Ishikawa (cell line): ENCODE results near the gene ZNF212.

Experiments
- CEBPB ChIP-seq: IDR thresholded peaks from 2 replicates; pipeline ENCODE4 v1.6.1; 2012
- CREB1 ChIP-seq: IDR thresholded peaks from 2 replicates; pipeline ENCODE4 v1.6.1; 2012; ENCODE audit warnings: low read depth
- EGR1 ChIP-seq: IDR thresholded peaks from 2 replicates; pipeline ENCODE4 v1.6.1; 2012
- EP300 ChIP-seq: IDR thresholded peaks from 2 replicates; pipeline ENCODE4 v1.6.1; 2012; ENCODE audit warnings: borderline replicate concordance
- FOXM1 ChIP-seq: IDR thresholded peaks from 2 replicates; pipeline ENCODE4 v1.6.1; 2012; ENCODE audit warnings: low read depth, borderline replicate concordance
- NFIC ChIP-seq: IDR thresholded peaks from 2 replicates; pipeline ENCODE4 v1.6.1; 2012
- RAD21 ChIP-seq: IDR thresholded peaks from 2 replicates; pipeline ENCODE4 v1.6.1; 2012; ENCODE audit warnings: low read depth
- TAF1 ChIP-seq: IDR thresholded peaks from 2 replicates; pipeline ENCODE4 v1.6.1; 2012; ENCODE audit warnings: low read depth, mild to moderate bottlenecking
- TCF12 ChIP-seq: IDR thresholded peaks from 2 replicates; pipeline ENCODE4 v1.6.1; 2012; ENCODE audit warnings: low read depth
- TEAD4 ChIP-seq: IDR thresholded peaks from 2 replicates; pipeline ENCODE4 v1.6.1; 2012
- YY1 ChIP-seq: IDR thresholded peaks from 2 replicates; pipeline ENCODE4 v1.6.1; 2012; ENCODE audit warnings: low read depth
- ZBTB7A ChIP-seq: IDR thresholded peaks from 2 replicates; pipeline ENCODE4 v1.6.1; 2012; ENCODE audit warnings: low read depth
- TF ChIP-seq, protein P1 (sequence below): IDR thresholded peaks from 2 replicates; pipeline ENCODE4 v1.6.1; 2012
- TF ChIP-seq, protein P2 (sequence below): IDR thresholded peaks from 2 replicates; pipeline ENCODE4 v1.6.1; 2012; ENCODE audit warnings: low read depth, mild to moderate bottlenecking
- TF ChIP-seq, protein P3 (sequence below): IDR thresholded peaks from 2 replicates; pipeline ENCODE4 v1.6.1; 2012

ZNF212 gene

DNA sequence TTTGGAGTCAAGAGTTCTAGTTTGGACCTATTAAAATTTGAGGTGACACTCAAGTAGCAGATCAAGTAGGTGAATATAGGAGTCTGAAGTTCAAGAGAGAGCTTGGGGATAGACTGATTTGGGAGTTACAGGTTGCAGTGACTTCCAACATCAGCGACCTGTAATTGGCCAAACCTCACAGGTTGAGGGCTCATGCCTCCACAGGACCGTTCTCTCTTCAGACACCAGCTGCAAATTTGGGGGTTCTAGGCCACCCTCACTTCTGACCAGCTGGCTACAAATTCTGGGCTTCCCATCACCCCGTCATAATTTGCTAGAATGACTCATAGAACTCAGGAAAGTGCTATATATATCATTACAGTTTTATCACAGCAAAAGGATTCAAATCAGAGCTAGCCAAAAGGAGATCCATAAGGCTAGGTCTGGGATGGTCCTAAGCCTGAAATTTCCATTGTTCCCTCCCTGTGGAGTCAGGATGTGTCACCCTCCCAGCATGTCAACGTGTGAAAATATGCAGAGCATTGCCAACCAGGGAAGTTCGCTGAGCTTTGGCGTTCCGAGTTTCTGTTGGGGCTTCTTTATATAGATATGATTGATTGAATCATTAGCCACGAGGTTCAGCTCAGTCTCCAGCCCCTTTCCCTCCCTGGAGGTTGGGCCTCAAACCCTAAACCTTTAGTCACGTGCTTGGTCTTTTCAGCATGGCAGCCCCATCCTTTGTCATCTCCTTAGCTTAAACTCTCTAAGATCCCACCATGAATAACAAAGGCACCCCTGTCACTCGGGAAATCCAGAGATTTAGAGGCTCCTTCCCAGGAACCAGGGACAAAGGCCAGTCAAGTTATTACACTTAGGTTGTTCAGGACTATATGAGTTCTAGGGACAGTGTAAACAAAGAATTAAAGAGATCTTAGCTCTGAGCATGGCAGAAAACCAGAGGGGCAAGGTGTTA, 20.7 kb upstream of the ZNF212 start:
- TF ChIP-seq EGR1 (no peak), TCF12 (no peak), TAF1 (no peak), CREB1 (no peak), RAD21 (no peak), EP300 (no peak)
- TF ChIP-seq, protein P1, sequence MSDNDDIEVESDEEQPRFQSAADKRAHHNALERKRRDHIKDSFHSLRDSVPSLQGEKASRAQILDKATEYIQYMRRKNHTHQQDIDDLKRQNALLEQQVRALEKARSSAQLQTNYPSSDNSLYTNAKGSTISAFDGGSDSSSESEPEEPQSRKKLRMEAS: no peak

DNA sequence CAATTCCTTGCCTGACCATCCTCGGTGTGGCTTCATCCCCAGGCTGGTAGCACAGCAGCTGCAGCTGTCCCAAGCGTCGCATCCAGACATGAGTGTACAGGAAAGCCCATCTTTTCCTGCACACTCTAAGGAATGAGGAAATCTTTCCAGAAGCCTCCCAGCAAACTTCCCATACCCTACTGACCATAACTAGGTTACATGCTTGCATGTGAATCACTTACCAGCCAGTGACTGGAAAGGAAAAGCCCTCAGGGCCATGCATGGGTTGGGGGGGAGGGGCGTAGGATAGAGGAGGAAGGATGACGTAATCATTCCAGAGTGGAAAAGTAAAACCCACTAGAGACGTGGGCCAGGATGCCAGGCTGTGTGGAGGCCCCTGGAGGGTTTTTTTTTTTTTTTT, 18.9 kb upstream of the ZNF212 start:
- TF ChIP-seq, protein P2, sequence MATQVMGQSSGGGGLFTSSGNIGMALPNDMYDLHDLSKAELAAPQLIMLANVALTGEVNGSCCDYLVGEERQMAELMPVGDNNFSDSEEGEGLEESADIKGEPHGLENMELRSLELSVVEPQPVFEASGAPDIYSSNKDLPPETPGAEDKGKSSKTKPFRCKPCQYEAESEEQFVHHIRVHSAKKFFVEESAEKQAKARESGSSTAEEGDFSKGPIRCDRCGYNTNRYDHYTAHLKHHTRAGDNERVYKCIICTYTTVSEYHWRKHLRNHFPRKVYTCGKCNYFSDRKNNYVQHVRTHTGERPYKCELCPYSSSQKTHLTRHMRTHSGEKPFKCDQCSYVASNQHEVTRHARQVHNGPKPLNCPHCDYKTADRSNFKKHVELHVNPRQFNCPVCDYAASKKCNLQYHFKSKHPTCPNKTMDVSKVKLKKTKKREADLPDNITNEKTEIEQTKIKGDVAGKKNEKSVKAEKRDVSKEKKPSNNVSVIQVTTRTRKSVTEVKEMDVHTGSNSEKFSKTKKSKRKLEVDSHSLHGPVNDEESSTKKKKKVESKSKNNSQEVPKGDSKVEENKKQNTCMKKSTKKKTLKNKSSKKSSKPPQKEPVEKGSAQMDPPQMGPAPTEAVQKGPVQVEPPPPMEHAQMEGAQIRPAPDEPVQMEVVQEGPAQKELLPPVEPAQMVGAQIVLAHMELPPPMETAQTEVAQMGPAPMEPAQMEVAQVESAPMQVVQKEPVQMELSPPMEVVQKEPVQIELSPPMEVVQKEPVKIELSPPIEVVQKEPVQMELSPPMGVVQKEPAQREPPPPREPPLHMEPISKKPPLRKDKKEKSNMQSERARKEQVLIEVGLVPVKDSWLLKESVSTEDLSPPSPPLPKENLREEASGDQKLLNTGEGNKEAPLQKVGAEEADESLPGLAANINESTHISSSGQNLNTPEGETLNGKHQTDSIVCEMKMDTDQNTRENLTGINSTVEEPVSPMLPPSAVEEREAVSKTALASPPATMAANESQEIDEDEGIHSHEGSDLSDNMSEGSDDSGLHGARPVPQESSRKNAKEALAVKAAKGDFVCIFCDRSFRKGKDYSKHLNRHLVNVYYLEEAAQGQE: no peak

DNA sequence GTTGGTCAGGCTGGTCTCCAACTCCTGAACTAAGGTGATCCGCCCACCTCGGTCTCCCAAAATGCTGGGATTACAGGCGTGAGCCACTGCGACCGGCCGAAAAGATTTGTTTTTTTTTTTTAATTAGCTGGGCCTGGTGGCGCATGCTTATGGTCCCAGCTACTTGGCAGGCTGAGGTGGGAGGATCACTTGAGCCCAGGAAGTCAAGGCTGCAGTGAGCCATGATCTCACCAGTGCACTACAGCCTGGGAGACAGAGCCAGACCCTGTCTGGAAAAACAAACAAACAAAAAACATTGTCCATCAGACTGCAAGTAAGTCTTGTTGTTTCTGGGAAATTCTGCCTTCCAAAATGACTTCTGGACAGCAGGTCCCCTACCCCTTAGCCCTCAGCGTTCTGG, 16.3 kb upstream of the ZNF212 start:
- no peak for TF ChIP-seq EP300
- TF ChIP-seq, protein P1: no peak

DNA sequence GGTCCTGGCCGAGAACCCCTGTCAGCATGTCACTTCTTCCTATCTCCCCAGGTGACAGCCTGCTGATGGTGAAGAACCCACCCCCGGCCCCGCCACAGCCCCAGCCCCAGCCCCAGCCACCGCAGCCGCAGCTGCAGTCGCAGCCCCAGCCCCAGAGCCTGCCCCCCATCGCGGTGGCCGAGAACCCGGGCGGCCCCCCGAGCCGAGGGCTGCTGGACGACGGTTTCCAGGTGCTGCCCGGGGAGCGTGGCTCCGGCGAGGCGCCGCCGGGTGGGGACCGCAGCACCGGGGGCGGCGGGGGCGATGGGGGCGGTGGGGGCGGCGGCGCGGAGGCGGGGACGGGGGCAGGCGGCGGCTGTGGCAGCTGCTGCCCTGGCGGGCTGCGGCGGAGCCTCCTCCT, 15.7 kb upstream of the ZNF212 start:
- TF ChIP-seq CEBPB (no peak), TAF1 (no peak), EGR1 (no peak), CREB1 (no peak), YY1 (no peak), EP300 (no peak), RAD21 (no peak), NFIC (no peak)
- TF ChIP-seq, protein P2: no peak

DNA sequence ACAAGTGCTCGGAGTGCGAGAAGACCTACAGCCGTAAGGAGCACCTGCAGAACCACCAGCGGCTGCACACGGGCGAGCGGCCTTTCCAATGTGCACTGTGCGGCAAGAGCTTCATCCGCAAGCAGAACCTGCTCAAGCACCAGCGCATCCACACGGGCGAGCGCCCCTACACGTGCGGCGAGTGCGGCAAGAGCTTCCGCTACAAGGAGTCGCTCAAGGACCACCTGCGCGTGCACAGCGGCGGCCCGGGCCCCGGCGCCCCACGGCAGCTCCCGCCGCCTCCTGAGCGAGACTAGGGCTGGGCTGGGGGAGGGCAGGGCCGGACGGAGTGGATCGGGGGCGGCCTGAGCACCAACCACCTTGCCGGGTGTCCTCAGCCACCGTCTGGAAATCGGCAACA, 15.1 kb upstream of the ZNF212 start:
- TF ChIP-seq, protein P1: no peak
- TF ChIP-seq TAF1: no peak
- no peak for TF ChIP-seq TEAD4
- no peak for TF ChIP-seq EGR1
- TF ChIP-seq FOXM1: no peak
- TF ChIP-seq YY1: no peak
- TF ChIP-seq, protein P2: no peak
- no peak for TF ChIP-seq CREB1
- TF ChIP-seq ZBTB7A: no peak
- TF ChIP-seq, protein P3, sequence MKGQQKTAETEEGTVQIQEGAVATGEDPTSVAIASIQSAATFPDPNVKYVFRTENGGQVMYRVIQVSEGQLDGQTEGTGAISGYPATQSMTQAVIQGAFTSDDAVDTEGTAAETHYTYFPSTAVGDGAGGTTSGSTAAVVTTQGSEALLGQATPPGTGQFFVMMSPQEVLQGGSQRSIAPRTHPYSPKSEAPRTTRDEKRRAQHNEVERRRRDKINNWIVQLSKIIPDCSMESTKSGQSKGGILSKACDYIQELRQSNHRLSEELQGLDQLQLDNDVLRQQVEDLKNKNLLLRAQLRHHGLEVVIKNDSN: no peak
- no peak for TF ChIP-seq NFIC
- no peak for TF ChIP-seq TCF12
- no peak for TF ChIP-seq RAD21
- no peak for TF ChIP-seq EP300
- no peak for TF ChIP-seq CEBPB
